GM12892 (cell line): ENCODE measurements around the gene GAB2.

Experiments used
- DNase-seq: peaks from one replicate; pipeline ENCODE4 v3.0.0; 2011; ENCODE audit not compliant: insufficient read length
- FAIRE-seq: peaks from 2 replicates; lab custom pipeline; 2011; peaks lifted over from hg19 to GRCh38; lab: Jason Lieb, UNC
- POLR2A ChIP-seq: IDR thresholded peaks from 2 replicates; pipeline ENCODE4 v1.6.1; 2011; ENCODE audit warnings: low read depth, low read length, control low read depth
- POLR2AphosphoS5 ChIP-seq: IDR thresholded peaks from 2 replicates; pipeline ENCODE4 v1.6.1; 2011; ENCODE audit warnings: low read depth, low read length, control low read depth
- TAF1 ChIP-seq: IDR thresholded peaks from 2 replicates; pipeline ENCODE4 v1.6.1; 2011; ENCODE audit warnings: low read depth, mild to moderate bottlenecking, control low read depth, low read length, borderline replicate concordance

Gene GAB2

GRCh38 chr11:78213526-78214330 is 203.9 kb downstream of the GAB2 start:
- TF ChIP-seq TAF1 = no peak
- TF ChIP-seq POLR2AphosphoS5 = no peak
- no peak for TF ChIP-seq POLR2A
- FAIRE-seq (no peak), DNase-seq (no peak)

GRCh38 chr11:78212586-78213371 is 204.8 kb downstream of the GAB2 start:
- DNase-seq = no peak
- FAIRE-seq = no peak
- TF ChIP-seq POLR2A (no peak), TAF1 (no peak), POLR2AphosphoS5 (no peak)

- FAIRE-seq (no peak), DNase-seq (no peak)
- TF ChIP-seq TAF1 (no peak), POLR2A (no peak), POLR2AphosphoS5 (no peak)
Measured at GRCh38 chr11:78211565-78211964, 206.1 kb downstream of the GAB2 start.

DNA sequence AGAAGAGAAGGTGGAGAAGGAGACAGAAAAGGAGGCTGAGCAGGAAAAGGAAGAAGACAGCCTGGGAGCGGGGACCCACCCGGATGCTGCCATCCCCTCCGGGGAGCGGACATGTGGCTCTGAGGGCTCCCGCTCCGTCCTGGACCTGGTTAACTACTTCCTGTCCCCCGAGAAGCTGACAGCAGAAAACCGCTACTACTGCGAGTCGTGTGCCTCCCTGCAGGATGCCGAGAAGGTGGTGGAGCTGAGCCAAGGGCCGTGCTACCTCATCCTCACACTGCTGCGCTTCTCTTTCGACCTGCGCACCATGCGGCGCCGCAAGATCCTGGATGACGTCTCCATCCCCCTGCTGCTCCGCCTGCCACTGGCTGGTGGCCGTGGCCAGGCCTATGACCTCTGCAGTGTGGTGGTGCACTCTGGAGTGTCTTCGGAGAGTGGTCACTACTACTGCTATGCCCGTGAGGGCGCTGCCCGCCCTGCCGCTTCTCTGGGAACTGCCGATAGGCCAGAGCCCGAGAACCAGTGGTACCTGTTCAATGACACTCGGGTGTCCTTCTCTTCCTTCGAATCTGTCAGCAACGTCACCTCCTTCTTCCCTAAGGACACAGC is 207.5 kb downstream of the GAB2 start:
- FAIRE-seq (no peak), DNase-seq (no peak)
- TF ChIP-seq TAF1 (no peak), POLR2A (no peak), POLR2AphosphoS5 (no peak)

DNA sequence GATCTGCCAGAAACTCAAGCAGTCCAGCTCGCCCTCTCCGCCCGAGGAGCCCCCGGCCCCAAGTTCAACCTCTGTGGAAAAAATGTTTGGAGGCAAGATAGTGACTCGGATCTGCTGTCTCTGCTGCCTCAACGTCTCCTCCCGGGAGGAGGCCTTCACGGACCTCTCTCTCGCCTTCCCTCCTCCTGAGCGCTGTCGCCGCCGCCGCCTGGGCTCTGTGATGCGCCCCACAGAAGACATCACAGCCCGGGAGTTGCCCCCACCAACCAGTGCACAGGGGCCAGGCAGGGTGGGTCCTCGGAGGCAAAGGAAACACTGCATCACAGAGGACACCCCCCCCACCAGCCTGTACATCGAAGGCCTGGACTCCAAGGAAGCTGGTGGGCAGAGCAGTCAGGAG is 208.1 kb downstream of the GAB2 start:
- no peak for DNase-seq
- no peak for FAIRE-seq
- TF ChIP-seq TAF1 (no peak), POLR2AphosphoS5 (no peak), POLR2A (no peak)

DNA sequence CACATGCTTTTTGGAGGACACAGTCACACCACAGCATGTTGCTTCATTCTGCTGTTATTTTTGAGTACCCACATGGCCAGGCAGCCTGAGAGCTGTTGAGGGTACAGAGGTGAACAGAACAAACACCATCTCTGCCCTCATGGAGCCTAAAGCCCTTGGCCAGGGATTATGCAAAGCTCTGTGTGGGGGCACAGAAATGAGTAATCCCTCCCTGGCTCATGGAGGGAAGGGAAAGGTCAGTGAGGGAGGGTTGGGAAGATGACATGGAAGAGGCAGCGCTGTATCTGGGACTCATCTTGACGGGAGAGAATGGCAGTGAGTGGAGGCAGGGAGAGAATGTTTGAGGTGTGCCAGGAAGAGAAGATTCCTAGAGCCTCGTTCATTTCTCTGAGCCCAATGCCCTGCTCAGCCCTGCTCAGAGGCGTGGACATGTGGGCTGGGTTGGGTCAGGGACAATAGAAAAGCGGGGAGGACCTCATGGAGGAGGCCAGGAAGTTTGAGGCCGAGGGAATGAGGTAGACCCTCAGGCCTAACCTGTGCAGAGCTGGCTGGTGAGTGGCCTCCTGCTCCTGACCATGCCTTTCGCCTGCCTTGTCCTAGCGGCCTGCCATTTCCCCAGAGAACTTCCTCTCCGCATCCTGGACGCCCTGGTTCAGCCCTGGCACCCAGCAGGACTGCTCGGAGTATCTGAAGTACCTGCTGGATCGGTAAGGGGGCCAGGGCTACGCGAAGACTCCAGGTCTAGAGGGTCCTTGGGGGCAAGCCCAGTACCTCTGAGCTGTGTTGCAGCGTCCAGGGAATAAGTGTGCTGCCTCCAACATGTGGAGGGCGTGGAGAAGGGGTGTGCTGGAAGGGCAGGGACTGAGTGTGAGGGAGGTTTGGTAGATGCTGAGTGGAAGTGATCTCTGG is 209.1 kb downstream of the GAB2 start:
- no peak for DNase-seq
- no peak for FAIRE-seq
- TF ChIP-seq POLR2A (no peak), POLR2AphosphoS5 (no peak), TAF1 (no peak)

GRCh38 chr11:78207532-78208256 is 209.9 kb downstream of the GAB2 start:
- DNase-seq = no peak
- no peak for TF ChIP-seq POLR2A
- no peak for TF ChIP-seq TAF1
- TF ChIP-seq POLR2AphosphoS5 = no peak
- FAIRE-seq = no peak

DNA sequence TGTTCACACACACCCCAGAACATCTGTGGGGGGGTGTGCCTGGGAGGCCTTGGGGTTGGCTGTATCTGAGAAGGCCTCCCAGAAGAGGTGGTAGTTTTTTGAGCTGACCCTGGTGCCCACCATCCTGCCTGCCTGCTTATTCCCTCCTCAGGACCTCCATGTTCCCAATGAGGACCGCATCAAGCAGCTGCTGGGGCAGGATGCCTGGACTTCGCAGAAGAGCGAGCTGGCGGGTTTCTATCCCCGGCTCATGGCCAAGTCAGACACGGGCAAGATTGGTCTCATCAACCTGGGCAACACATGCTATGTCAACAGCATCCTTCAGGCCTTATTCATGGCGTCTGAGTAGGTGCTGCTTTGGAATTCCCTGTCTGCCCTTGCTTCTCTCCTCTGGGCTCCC is 211.9 kb downstream of the GAB2 start:
- TF ChIP-seq POLR2AphosphoS5 (no peak), POLR2A (no peak), TAF1 (no peak)
- DNase-seq (no peak), FAIRE-seq (no peak)

DNA sequence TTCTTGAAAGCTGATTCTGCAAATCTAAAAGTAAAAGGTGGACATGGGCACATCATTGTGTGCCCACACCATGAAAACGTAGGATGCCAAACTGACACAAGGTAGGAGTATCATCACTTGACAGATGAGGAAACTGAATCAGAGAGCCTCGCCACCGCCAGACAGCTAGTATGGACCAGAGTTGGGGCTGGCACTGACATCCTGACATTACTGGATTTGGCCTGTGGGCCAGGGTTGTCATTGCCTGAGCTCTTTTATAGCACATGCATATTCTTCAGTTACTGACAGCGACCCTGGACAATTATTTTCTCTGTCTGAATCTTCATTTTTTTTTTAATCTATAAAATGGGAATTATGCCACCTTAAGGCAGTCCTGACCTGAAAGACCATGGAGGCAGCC is 212.4 kb downstream of the GAB2 start:
- no peak for TF ChIP-seq POLR2A
- TF ChIP-seq POLR2AphosphoS5 = no peak
- no peak for TF ChIP-seq TAF1
- DNase-seq (no peak), FAIRE-seq (no peak)

GRCh38 chr11:78203184-78203583 is 214.4 kb downstream of the GAB2 start:
- FAIRE-seq = no peak
- DNase-seq = no peak
- TF ChIP-seq POLR2A = no peak
- TF ChIP-seq TAF1 = no peak
- no peak for TF ChIP-seq POLR2AphosphoS5
